ENCODE data around the gene EID3. TPM values are rescaled to one million over a fixed set of nuclear protein-coding genes. Genes with fewer than 3 reads are reported as not detected.

Gene EID3
- total and polyA plus RNA-seq, 10 of the 15 experiments (the other 5 are each of a cell fraction or from before 2014, with no cell fraction given): 0.92 to 7.0 (median 4.3) TPM

GRCh38 chr12:104303538-104304151 lies at the start of gene EID3 (continued):
- no peak for TF ChIP-seq RAD21 (IDR thresholded peaks at IDR 0.05; ENCODE audit: insufficient read depth, low read depth, low read length)
- TF ChIP-seq YBX1 (IDR thresholded peaks at IDR 0.05): no peak
- no peak for TF ChIP-seq SREBF1 (IDR thresholded peaks at IDR 0.05; ENCODE audit: low read length)
- peak; percentile 48 for TF ChIP-seq KLF5 (IDR thresholded peaks at IDR 0.05; ENCODE audit: partially characterized antibody)
- TF ChIP-seq CBFB (IDR thresholded peaks at IDR 0.05; ENCODE audit: low read depth): no peak
- peak; percentile 62; the same call in 1 of the 2 replicates for TF ChIP-seq YY1 (IDR thresholded peaks at IDR 0.05; ENCODE audit: low read depth, low read length)
- TF ChIP-seq ZNF274 (IDR thresholded peaks at IDR 0.05; ENCODE audit: insufficient read depth, insufficient read length): no peak
- TF ChIP-seq CHD4 (IDR thresholded peaks at IDR 0.05): no peak
- TF ChIP-seq SKIL (IDR thresholded peaks at IDR 0.05; ENCODE audit: low read depth, poor library complexity, severe bottlenecking): no peak
- TF ChIP-seq LARP7 (IDR thresholded peaks at IDR 0.05): 0 out of 2 replicates have a peak, but pooled peaks have one; percentile 0
- no peak for TF ChIP-seq RELA (IDR thresholded peaks at IDR 0.05; ENCODE audit: borderline replicate concordance, partially characterized antibody)
- no peak for TF ChIP-seq ATF3 (IDR thresholded peaks at IDR 0.05; ENCODE audit: borderline replicate concordance, extremely low read depth, low read depth, low read length)
- TF ChIP-seq SRF (IDR thresholded peaks at IDR 0.05; ENCODE audit: low read depth in 2 of 2, low read length in 2 of 2): no peak
- no peak for TF ChIP-seq POU2F2 (IDR thresholded peaks at IDR 0.05; ENCODE audit: borderline replicate concordance, low read depth, low read length)
- no peak for TF ChIP-seq BMI1 (IDR thresholded peaks at IDR 0.05; ENCODE audit: borderline replicate concordance)
- no peak for TF ChIP-seq ZZZ3 (IDR thresholded peaks at IDR 0.05; ENCODE audit: control insufficient read depth, insufficient read length, low read depth)
- TF ChIP-seq SUPT20H (IDR thresholded peaks at IDR 0.05; ENCODE audit: borderline replicate concordance, control insufficient read depth, low read depth, low read length): no peak
- no peak for TF ChIP-seq BCL3 (IDR thresholded peaks at IDR 0.05; ENCODE audit: borderline replicate concordance, insufficient read depth, low read depth, low read length, poor library complexity, severe bottlenecking)
- TF ChIP-seq ASH2L (IDR thresholded peaks at IDR 0.05; ENCODE audit: borderline replicate concordance, low read depth): no peak
- TF ChIP-seq PBX3 (IDR thresholded peaks at IDR 0.05; ENCODE audit: insufficient replicate concordance, low read depth, low read length): no peak
- no peak for TF ChIP-seq RAD51 (IDR thresholded peaks at IDR 0.05)
- TF ChIP-seq NFYB (IDR thresholded peaks at IDR 0.05; ENCODE audit: insufficient read depth, low read depth, low read length): no peak
- 0 out of 2 replicates have a peak, but pooled peaks have one; percentile 31 for TF ChIP-seq CBX5 (IDR thresholded peaks at IDR 0.05; ENCODE audit: low read depth)
- no peak for TF ChIP-seq SREBF2 (IDR thresholded peaks at IDR 0.05; ENCODE audit: low read length)
- TF ChIP-seq IRF4 (IDR thresholded peaks at IDR 0.05; ENCODE audit: low read depth, low read length): no peak
- no peak for TF ChIP-seq TCF7 (IDR thresholded peaks at IDR 0.05; ENCODE audit: borderline replicate concordance)

Data from GM12878 (cell line).